LHCN-M2 (cell line): ENCODE data around the gene DPP9. TPM values are rescaled to one million over a fixed set of nuclear protein-coding genes. Genes with fewer than 3 reads are reported as not detected.
"Not testable (repeated sequence)": the region's sequence is repeated elsewhere in the genome, so short reads cannot be mapped to it uniquely, and the experiment has no call there.

Experiments used
- DNase-seq: peaks from one replicate; pipeline ENCODE4 v3.0.0-alpha.2; 2012; ENCODE audit warnings: low read depth
- total RNA-seq: library from RNA; depleted of rRNA; stranded (reverse); fragments of >200 nt; gene quantifications from 2 replicates; pipeline ENCODE4 v1.2.3, GENCODE V29; 2014

DPP9 gene
- total RNA-seq, 1 experiment from 2014 or later = 109 TPM

- no peak for DNase-seq
Observed at GRCh38 chr19:4688587-4688986, 35.1 kb downstream of the DPP9 start.

GRCh38 chr19:4687396-4687795 is 36.2 kb downstream of the DPP9 start:
- DNase-seq = no peak

GRCh38 chr19:4686700-4687099 is 36.9 kb downstream of the DPP9 start:
- no peak for DNase-seq

DNA sequence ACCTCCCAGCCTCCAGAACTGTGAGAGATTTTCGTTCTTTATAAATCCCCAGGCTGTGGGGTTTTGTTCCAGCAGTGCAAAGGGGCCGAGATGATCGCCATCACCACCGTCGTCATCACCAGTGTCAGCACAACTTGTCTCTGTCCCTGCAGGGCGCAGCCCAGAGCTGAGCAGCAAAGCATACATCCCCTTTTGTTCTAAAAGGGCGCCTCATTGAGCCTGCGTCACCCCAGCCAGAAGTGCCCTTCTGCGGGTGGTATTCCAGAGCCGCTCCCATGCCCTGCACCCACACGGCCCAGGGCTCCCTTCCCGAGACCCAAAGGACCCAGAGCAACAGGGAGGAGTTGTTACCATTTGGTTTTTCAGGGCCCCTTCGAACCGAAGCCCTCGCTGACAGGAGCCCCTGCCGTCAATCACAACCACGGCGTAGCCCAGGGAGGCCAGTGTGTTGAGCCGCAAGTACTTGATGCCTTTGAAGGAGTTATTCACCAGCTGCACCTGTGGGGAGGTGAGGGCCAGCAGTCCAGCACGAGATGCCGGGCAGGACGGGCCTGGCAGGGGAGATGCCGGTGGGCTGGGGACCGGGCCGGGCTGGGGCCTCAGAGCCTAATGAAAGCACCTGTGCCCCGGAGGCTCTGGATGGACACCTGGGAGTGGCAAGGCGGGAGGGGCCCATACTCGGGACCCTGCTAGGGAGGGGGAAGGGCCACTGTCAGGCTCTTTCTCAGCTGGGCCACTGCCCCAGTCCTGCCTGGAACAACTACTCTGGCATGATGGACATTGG is 39.1 kb downstream of the DPP9 start:
- DNase-seq = no peak

DNA sequence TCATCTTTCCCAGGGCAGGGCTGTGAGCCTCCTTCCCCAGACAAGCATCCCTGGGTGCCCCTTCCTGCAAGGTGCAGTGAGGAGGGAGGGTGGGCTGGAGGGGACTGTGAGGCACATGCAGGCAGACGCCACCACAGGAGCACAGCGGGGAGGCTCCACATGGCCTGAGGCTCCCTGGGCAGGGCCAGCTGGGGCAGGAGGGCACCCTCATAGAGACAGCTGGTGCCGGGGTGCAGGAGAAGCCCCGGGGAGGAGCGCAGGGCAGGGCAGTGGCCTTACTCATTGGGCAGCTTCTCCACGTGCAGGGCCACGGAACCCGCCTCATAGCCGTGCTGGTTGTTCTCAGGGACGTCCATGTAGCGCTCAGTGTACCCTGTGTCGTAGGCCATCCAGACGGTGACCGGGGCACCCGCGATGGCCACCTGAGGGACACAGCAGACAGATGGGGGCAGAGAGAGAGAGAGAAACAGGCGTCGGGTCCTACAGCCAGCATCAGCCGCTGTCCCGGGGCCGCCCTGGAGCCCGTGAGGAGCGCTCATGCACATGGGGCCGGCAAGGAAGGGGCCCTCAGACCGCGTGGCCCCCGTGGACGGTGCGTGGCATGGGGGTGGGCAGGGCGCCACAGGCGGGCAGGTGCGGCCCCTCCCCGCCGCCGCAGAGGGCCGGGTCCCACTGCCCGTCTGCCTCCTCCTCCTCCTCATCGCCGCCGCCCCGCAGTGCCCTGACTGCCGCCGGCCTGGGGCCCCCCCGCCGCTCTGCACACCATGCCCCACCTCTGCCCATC is 41.0 kb downstream of the DPP9 start:
- DNase-seq = no peak

DNA sequence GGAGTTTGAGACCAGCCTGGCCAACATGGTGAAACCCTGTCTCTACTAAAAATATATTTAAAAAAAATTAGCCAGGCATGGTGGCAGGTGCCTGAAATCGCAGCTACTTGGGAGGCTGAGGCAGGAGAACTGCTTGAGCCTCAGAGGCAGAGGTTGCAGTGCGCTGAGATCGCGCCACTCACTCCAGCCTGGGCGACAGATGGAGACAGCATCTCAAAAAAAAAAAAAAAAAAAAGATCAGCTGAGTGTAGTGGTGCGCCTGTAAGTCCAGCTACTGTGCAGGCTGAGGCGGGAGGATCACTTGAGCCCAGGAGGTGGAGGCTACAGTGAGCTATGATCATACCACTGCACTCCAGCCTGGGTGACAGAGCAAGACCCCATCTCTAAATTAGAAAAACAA is 43.6 kb downstream of the DPP9 start:
- not testable (repeated sequence) for DNase-seq

DNA sequence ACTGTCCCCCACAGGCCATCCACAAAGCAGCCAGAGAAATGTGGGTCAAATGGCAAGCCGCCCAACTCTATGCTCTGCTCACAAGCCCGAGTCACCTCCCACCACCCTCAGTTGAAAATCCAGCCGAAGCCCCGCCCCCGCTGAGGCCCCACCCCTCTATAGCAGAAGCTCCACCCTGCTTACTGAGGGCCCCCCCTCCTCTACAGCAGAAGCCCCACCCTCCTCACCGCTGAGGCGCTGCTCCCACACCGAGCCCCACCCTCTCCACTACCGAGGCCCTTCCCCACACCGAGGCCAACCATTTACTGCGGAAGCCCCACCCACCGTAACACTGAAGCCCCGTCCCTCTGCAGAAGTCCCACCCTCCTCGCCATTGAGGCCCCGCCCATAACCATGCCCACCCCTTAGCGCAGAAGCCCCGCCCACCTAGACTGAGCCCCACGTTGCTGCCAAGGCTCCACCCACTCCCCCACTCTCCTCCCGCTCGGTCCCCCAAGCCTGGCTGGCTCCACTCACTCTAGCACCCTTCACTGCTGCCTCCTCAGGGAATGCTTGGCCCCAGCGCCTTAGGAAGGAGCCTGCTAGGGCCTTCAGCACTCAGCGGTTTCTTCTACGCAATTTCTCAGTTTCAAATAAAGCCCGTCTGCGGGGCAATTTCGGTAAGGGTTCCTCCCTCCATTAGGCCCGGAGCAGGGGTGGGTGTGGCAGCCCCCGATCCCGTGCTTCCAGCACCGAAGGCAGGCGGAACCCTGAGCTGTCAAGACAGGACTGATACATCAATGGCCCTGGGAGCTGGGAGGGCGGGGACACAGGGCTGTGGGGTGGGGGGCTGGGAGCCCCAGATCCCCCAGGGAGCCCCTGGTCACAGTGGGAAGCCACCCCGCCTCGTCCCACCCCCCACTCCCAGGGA is 44.5 kb downstream of the DPP9 start:
- no peak for DNase-seq

DNA sequence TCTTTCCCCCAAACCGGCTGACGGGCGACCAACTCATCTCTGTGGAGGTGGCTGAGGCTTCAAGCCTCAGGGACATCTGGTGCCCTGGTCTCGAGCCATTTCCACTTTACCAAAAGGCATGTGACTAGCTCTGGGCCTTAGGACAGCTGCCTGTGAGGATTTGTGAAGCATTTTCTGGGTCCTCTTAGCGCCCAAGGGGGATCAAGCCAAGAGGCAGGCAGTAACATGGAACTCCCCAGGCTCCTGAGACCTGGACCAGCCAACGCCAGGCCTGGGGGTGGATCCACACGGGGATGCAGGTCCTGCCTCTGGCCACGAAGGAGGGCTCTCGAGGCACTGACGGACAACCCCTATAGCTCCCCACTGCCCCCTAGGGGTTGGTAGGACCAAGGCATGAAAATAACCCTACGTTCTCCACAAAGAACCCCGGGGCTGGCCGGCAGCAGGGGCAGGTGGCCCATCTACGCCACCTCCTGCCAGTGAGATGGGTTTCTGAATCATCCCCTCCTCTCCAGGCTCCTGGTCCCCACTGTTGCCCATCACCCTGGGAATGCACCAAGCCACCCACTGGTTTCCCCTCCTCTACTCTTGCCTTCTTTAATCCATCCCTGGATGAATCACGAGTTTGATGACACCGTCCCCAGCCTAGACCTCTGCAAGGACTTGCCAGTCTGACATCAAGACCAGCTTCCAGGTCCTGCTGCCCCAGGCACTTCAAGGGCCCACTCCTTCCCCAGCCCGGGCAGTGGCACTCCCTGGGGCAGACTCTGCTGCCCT is 46.5 kb downstream of the DPP9 start:
- peak; percentile 43 for DNase-seq

DNA sequence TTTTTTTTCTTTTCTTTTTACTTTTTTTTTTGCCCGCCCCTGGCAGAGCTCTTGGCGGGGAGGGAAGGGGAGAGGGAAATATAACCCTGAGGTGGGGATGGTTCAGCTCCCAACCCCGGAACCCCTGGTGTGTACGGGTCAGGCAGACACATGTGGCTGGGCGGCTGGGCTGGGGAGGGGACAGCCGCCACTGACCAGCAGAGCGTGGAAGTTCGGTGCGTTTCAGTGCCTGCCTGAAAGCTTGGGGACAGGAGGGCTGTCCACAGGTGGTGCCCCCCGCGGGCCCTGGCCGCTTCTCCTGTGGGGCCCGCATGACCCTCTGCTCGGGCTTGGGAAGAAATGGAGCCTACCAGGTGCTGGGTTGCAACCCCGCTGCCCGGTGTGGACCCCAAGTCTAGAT is 48.3 kb downstream of the DPP9 start:
- no peak for DNase-seq

- no peak for DNase-seq
Observed at GRCh38 chr19:4673726-4674125, 49.9 kb downstream of the DPP9 start.

DNA sequence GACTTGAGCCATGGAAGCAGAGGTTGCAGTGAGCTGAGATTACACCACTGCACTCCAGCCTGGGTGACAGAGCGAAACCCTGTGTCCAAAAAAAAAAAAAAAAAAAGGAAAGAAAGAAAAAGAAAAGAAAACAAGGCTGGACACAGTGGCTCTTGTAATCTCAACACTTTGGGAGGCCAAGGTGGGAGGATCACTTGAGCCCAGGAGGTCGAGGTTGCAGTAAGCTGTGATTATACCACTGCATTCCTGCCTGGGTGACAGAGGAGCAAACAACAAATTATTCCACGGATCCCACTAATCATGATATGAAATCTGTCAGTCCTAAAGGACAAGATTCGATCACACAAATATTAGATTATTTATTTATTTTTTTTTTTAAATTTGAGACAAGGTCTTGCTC is 50.4 kb downstream of the DPP9 start:
- no peak for DNase-seq

DNA sequence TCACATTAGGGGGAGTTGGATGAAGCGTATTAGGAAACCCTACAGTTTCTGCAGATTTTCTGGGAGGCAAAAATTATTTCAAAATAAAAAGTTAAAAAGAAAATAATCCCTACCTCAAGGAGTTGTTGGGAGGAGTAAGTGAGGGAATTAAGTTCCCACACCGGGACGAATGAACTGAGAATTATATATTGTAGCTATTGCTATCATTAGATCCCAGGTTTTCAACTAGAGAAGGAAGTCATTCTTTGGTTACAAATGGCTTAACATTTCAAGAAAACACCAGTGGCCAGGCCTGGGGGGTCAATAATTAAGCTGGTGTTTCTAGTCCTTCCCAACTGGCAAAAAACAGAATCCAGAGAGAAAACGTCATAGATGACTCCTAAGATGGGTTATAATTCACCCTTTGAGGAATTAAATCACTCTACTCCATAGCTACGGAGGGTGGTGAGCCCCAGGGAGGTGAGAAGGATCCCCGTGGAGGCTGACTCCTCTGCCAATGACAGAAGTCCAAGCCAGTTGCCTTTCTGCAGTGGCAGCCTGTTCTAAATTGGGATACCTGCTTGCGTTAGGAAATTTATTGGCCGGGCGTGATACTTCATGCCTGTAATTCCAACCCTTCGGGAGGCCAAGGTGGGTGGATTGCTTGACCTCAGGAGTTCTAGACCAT is 52.3 kb downstream of the DPP9 start:
- DNase-seq = no peak

DNA sequence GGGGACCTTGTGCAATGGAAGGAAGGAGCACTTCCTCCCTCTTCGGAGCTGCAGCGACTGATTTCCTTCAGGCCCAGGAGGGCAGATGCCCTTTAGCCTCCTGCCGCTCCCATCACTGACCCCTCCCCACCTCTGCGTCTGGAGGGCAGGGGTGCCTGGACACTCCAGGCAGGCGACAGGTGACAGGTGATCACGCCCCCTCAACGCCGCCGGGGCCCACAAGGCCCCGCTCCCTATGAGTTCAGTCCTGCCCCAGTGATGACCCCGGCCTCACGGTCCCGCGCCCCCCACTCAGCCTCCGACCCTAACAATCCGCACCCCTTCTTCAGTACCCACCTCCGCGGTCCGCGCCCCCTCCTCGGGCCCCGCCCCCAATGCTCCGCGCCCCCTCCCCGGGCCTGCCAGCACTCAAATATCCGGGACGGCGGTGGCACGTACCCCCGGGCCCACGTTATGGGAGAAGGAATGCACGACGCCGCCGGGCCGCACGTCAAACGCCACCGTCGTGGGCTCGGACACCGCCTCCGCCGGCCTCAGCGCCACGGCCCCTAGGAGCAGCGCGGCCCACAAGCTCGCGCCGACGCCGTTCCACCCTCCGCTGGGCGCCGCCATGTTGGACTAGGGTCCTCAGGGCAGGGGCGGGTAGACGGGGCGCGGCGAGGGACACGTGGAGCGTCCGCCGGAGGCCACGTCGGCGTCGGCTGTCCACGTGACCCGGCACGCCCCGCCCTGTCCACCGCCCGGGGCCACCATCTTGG is 53.7 kb downstream of the DPP9 start, which contains the start of gene MYDGF:
TSS of gene MYDGF (minus strand) at position 620 of the 758 bp plus-strand sequence. CDS start at position 612, 8 bp downstream.
- peak; percentile 86 for DNase-seq

DNA sequence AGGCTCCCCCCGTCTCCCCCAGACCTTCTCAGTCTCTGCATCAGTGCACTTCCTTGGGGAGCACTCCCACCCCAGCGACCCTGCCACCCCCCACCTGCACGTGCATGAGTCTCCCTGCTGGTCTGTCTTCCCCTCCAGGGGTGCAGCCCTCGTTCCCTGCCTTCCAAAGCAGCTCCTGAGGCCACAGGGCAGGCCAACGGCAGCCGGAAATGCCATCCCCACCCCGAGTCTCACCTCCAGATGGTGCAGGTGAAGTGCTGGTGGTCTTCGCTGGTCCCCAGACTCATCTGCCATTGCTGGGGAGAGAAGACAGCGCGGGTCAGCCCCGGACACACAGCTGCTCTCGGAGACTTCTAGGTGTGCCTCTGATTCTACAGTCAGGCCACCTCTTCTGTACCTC is 59.0 kb downstream of the DPP9 start:
- DNase-seq = no peak

- no peak for DNase-seq
Observed at GRCh38 chr19:4662812-4663211, 60.8 kb downstream of the DPP9 start.

DNA sequence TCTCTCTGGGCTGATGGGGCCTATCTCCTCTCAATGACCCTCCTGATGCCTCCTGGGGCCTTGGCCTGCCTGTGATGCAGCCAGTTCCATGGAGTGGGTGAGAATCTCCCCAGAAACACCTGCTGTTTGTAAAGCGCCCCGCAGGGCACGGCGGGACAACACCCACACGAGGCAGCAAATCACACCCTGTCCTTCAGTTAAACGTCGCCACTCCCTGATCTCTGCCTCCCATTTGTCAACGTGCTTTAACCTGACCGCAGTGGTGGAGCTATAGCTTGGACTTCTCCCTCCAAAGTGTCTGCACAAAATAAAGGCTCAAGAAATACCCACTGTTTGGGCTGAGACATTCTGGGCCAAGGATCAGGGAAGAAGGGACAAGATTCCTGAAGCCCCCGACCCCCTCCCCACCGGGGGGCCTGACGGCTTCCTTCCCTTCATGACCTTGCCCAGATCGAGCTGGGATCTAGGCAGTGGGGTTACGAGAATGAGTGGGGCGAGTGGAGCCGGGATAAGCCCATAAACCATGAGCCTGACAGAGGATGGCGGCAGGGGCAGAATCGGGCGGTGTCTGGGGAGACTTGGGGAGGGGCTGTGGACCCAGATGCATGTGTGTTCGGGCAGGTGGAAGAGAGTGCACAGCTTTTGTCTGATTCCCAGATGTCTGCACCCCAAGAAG is 61.5 kb downstream of the DPP9 start:
- no peak for DNase-seq

DNA sequence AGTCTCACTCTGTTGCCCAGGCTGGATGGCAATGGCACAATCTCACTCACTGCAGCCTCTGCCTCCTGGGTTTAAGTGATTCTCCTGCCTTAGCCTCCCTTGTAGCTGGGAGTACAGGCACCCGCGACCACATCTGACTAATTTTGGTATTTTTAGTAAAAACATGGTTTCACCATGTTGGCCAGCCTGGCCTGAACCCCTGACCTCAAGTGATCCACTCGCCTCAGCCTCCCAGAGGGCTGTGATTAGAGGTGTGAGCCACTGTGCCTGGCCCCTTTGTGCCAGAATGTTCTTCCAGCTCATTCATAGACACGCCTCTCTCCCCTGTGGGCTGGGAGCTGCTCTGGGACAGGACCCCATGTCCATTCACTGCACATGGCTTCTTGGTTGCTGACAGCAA is 62.6 kb downstream of the DPP9 start:
- DNase-seq = peak; percentile 62

DNA sequence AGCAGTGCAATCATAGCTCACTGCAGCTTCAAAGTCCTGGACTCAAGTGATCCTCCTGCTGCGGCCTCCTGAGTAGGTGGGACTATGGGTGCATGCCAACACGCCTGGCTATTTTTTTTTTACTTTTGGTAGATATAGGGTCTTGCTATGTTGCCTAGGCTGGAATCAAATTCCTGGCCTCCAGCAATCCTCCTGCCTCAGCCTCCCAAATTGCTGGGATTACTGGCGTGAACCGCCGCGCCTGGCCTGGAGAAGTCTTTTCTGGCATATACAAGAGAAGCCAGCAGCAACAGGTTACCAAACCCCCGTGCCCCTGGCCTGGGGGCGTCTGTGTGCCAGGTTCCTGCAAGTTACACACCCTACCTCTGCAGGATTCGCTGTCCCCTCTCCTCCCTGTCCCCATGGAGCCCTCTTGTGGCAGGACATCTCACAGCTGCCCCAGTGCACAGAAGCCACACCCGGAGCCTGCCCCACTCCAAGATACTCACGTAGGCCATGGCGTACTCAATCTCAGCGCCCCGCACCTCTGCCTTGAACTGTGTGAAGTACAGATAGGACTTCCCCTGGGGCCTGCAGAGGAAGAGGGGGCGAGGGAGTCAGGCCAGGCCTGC is 63.4 kb downstream of the DPP9 start:
- DNase-seq = no peak

DNA sequence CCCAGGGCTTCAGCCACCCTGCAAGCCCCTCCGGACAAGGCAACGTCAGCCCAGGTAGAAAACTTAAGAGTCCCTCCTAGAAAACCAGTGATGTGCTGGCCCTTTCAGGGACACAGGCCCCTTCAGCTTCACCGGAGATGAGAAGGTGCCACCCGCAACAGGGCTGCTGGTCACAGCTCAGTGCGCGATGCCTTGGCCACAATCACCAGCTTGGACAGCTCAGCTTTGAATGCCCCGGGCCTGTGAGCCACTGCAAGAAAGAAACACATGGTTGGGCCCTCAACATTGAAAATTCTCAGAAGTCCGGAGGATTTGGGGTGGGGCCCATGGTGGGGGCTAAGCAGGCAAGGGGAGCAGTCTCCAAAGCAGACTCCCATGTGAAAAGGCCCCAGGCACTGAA is 65.8 kb downstream of the DPP9 start:
- no peak for DNase-seq
